OCI-LY1 (cell line): ENCODE measurements around the gene TRPM6.

ENCODE experiments used
- H2AFZ ChIP-seq: fragments of 200-600 bp; sonication (generic), shearing (Covaris generic); 2 replicates; pipeline ENCODE4 v1.6.0; 2014; ENCODE audit warnings: antibody characterized with exemption, mild to moderate bottlenecking, low read length
- H3F3A ChIP-seq: fragments of 200-600 bp; sonication (generic), shearing (Covaris generic); 2 replicates; pipeline ENCODE4 v1.6.0; 2014; ENCODE audit warnings: mild to moderate bottlenecking, antibody characterized with exemption, low read length, moderate library complexity; ENCODE audit not compliant: insufficient read depth
- H3K27ac ChIP-seq: fragments of 200-600 bp; sonication (generic); 2 replicates; pipeline ENCODE4 v1.5.1; 2014; ENCODE audit warnings: low read length, mixed run types, mild to moderate bottlenecking, low read depth; ENCODE audit not compliant: poor library complexity, severe bottlenecking
- H3K27me3 ChIP-seq: fragments of 200-600 bp; sonication (generic); 2 replicates; pipeline ENCODE4 v1.6.0; 2014; ENCODE audit warnings: antibody characterized with exemption, mild to moderate bottlenecking, low read length, moderate library complexity; ENCODE audit not compliant: insufficient read depth
- H3K36me3 ChIP-seq: fragments of 200-600 bp; sonication (generic); 2 replicates; pipeline ENCODE4 v1.6.1; 2014; ENCODE audit warnings: mild to moderate bottlenecking, antibody characterized with exemption, low read length, moderate library complexity, mixed read lengths; ENCODE audit not compliant: insufficient read depth
- H3K4me1 ChIP-seq: fragments of 200-600 bp; sonication (generic); 2 replicates; pipeline ENCODE4 v1.5.1; 2014; ENCODE audit warnings: mild to moderate bottlenecking, low read length, moderate library complexity; ENCODE audit not compliant: insufficient read depth, severe bottlenecking
- H3K4me2 ChIP-seq: fragments of 200-600 bp; sonication (generic), shearing (Covaris generic); 2 replicates; pipeline ENCODE4 v1.6.1; 2014; ENCODE audit warnings: low read length
- H3K4me3 ChIP-seq: fragments of 200-600 bp; sonication (generic); 2 replicates; pipeline ENCODE4 v1.5.1; 2014; ENCODE audit warnings: low read length, low read depth, mild to moderate bottlenecking, mixed read lengths; ENCODE audit not compliant: poor library complexity, severe bottlenecking
- H3K79me2 ChIP-seq: fragments of 200-600 bp; shearing (Covaris generic); 2 replicates; pipeline ENCODE4 v1.6.1; 2016; ENCODE audit warnings: mixed run types, low read length, mixed read lengths; ENCODE audit not compliant: insufficient read depth
- H3K9ac ChIP-seq: fragments of 200-600 bp; sonication (generic), shearing (Covaris generic); 2 replicates; pipeline ENCODE4 v1.6.1; 2014; ENCODE audit warnings: mild to moderate bottlenecking, low read length, mixed read lengths
- H3K9me2 ChIP-seq: fragments of 200-600 bp; sonication (generic), shearing (Covaris generic); 2 replicates; pipeline ENCODE4 v1.6.1; 2014; ENCODE audit warnings: low read depth, mild to moderate bottlenecking, low read length, mixed read lengths
- H3K9me3 ChIP-seq: fragments of 200-600 bp; shearing (Covaris generic); 2 replicates; pipeline ENCODE4 v1.6.1; 2014; ENCODE audit warnings: low read length, mixed read lengths
- H4K20me1 ChIP-seq: fragments of 200-600 bp; sonication (generic), shearing (Covaris generic); 2 replicates; pipeline ENCODE4 v1.6.0; 2016; ENCODE audit warnings: mild to moderate bottlenecking, low read length; ENCODE audit not compliant: insufficient read depth
- CTCF ChIP-seq: fragments of 200-600 bp; sonication (generic), shearing (Covaris generic); IDR thresholded peaks from 2 replicates; pipeline ENCODE4 v1.5.1; 2017; ENCODE audit warnings: mild to moderate bottlenecking, antibody characterized with exemption, low read length, moderate library complexity, mixed read lengths
- EZH2 ChIP-seq: fragments of 200-600 bp; sonication (generic), shearing (Covaris generic); IDR thresholded peaks from 2 replicates; pipeline ENCODE4 v1.8.0; 2017; ENCODE audit warnings: borderline replicate concordance, mixed run types, mild to moderate bottlenecking, antibody characterized with exemption, low read length, moderate library complexity, mixed read lengths

Gene TRPM6

GRCh38 chr9:74872619-74873233 lies 15.0 kb downstream of the TRPM6 start:
- H3K27me3 ChIP-seq: no peaks in the 10 kb centered on the region

GRCh38 chr9:74867483-74867882 lies 20.2 kb downstream of the TRPM6 start:
- H3K27ac ChIP-seq: no peak overlapping the region
- H3K9me3 ChIP-seq: no peaks in the 10 kb centered on the region
- no peak for TF ChIP-seq CTCF
- TF ChIP-seq EZH2: no peak
- H3K9me2 ChIP-seq: no peaks in the 10 kb centered on the region
- H3K4me2 ChIP-seq: no peak overlapping the region
- H3K79me2 ChIP-seq: no peaks in the 10 kb centered on the region
- H2AFZ ChIP-seq: no peak overlapping the region
- H3K4me1 ChIP-seq: no peaks in the 10 kb centered on the region
- H3K9ac ChIP-seq: no peak overlapping the region
- no peaks in the 10 kb centered on the region for H4K20me1 ChIP-seq
- H3F3A ChIP-seq: no peaks in the 10 kb centered on the region
- no peaks in the 10 kb centered on the region for H3K36me3 ChIP-seq
- H3K27me3 ChIP-seq: no peaks in the 10 kb centered on the region
- H3K4me3 ChIP-seq: no peak overlapping the region

More at GRCh38 chr9:74872619-74873233, 15.0 kb downstream of the TRPM6 start:
- no peak overlapping the region for H2AFZ ChIP-seq
- H3K36me3 ChIP-seq: no peaks in the 10 kb centered on the region
- H3K27ac ChIP-seq: no peak overlapping the region
- H3K79me2 ChIP-seq: no peaks in the 10 kb centered on the region
- H3K9ac ChIP-seq: no peak overlapping the region
- no peak overlapping the region for H3K4me2 ChIP-seq
- H3K9me2 ChIP-seq: no peaks in the 10 kb centered on the region
- TF ChIP-seq EZH2 (no peak), CTCF (no peak)
- H4K20me1 ChIP-seq: no peaks in the 10 kb centered on the region
- H3K4me1 ChIP-seq: no peaks in the 10 kb centered on the region
- no peaks in the 10 kb centered on the region for H3F3A ChIP-seq
- H3K9me3 ChIP-seq: no peaks in the 10 kb centered on the region
- no peak overlapping the region for H3K4me3 ChIP-seq

- Histone ChIP-seq H4K20me1 (no peaks in the 10 kb centered on the region), H3K9me2 (no peaks in the 10 kb centered on the region), H2AFZ (no peak overlapping the region), H3K79me2 (no peaks in the 10 kb centered on the region), H3K36me3 (no peaks in the 10 kb centered on the region), H3K27ac (no peak overlapping the region), H3F3A (no peaks in the 10 kb centered on the region), H3K9ac (no peak overlapping the region), H3K4me1 (no peaks in the 10 kb centered on the region), H3K27me3 (no peaks in the 10 kb centered on the region), H3K4me2 (no peak overlapping the region), H3K9me3 (no peaks in the 10 kb centered on the region), H3K4me3 (no peak overlapping the region)
- TF ChIP-seq EZH2: no peak
- TF ChIP-seq CTCF: no peak
Measured at GRCh38 chr9:74865177-74865576, 22.5 kb downstream of the TRPM6 start.
